HG03342 (cell line): ENCODE results near the gene PLXNA3.

Experiments
- ATAC-seq: cut with Tn5 transposase; IDR thresholded peaks from one replicate; pipeline ENCODE4 v1.9.1; 2021; ENCODE audit warnings: mild to moderate bottlenecking, moderate library complexity; ENCODE audit not compliant: unreplicated experiment

The PLXNA3 gene

GRCh38 chrX:154476821-154477220, 18.7 kb downstream of the PLXNA3 start:
- no peak for ATAC-seq

- no peak for ATAC-seq
These were observed 19.9 kb downstream of the PLXNA3 start for GRCh38 chrX:154477891-154478477.

GRCh38 chrX:154478728-154479622, 20.9 kb downstream of the PLXNA3 start, which contains the start of gene LAGE3:
Gene LAGE3, minus strand, starts transcription at chrX:154479281. Its CDS starts 366 bp downstream, at chrX:154478915.
- peak; percentile 83 for ATAC-seq

GRCh38 chrX:154481195-154481594, 23.1 kb downstream of the PLXNA3 start:
- no peak for ATAC-seq

- ATAC-seq, result no peak
These were observed 24.0 kb downstream of the PLXNA3 start for GRCh38 chrX:154481911-154482601.

- ATAC-seq, result no peak
These were observed 24.7 kb downstream of the PLXNA3 start for GRCh38 chrX:154482786-154483185.

- ATAC-seq, result no peak
These were observed 25.2 kb downstream of the PLXNA3 start for GRCh38 chrX:154483325-154483724.

GRCh38 chrX:154484255-154485149, 26.4 kb downstream of the PLXNA3 start:
- no peak for ATAC-seq

- no peak for ATAC-seq
These were observed 27.3 kb downstream of the PLXNA3 start for GRCh38 chrX:154485150-154486051.

GRCh38 chrX:154486052-154486395, 27.9 kb downstream of the PLXNA3 start:
- ATAC-seq, result no peak

GRCh38 chrX:154486396-154487207, 28.5 kb downstream of the PLXNA3 start, which contains the start of gene UBL4A:
Gene UBL4A, minus strand, starts transcription at chrX:154486615. Its CDS starts 31 bp downstream, at chrX:154486584.
- ATAC-seq, result peak; percentile 24

GRCh38 chrX:154487518-154488290, 29.6 kb downstream of the PLXNA3 start:
- ATAC-seq, result no peak

- no peak for ATAC-seq
These were observed 30.4 kb downstream of the PLXNA3 start for GRCh38 chrX:154488336-154489075.

- ATAC-seq, result no peak
These were observed 31.1 kb downstream of the PLXNA3 start for GRCh38 chrX:154489182-154489581.

- ATAC-seq, result peak; percentile 28
These were observed 31.9 kb downstream of the PLXNA3 start for GRCh38 chrX:154490021-154490413.

GRCh38 chrX:154490414-154491083, 32.5 kb downstream of the PLXNA3 start, which contains the start of gene SLC10A3:
Gene SLC10A3, minus strand, starts transcription at chrX:154490629. Its CDS starts 1,689 bp downstream, at chrX:154488940.
- peak; percentile 72 for ATAC-seq

- ATAC-seq, result no peak
These were observed 36.6 kb downstream of the PLXNA3 start for GRCh38 chrX:154494715-154495114.
